Measurements from ENCODE around the gene ZSCAN31.

Gene ZSCAN31

GRCh38 chr6:28353981-28354676 is 18.2 kb upstream of the ZSCAN31 start:
- no peak for DNase-seq (ENCODE audit: low read depth in 2 of 2)

GRCh38 chr6:28353356-28353755 is 17.4 kb upstream of the ZSCAN31 start:
- DNase-seq (ENCODE audit: low read depth in 2 of 2): no peak

GRCh38 chr6:28351493-28351925 is 15.6 kb upstream of the ZSCAN31 start:
- DNase-seq (ENCODE audit: low read depth in 2 of 2): no peak

GRCh38 chr6:28351087-28351486 is 15.1 kb upstream of the ZSCAN31 start:
- DNase-seq (ENCODE audit: low read depth in 2 of 2): no peak

GRCh38 chr6:28349892-28350737 is 14.2 kb upstream of the ZSCAN31 start, which contains the start of gene ZKSCAN3:
ZKSCAN3 (plus strand) TSS chr6:28349947; CDS start chr6:28359587, 9,640 bp downstream.
- DNase-seq (ENCODE audit: low read depth in 2 of 2): peak in 1 of 2 donors; percentile 79

GRCh38 chr6:28349344-28349891 is 13.5 kb upstream of the ZSCAN31 start:
- peak in 1 of 2 donors; percentile 78 for DNase-seq (ENCODE audit: low read depth in 2 of 2)

- no peak for DNase-seq (ENCODE audit: low read depth in 2 of 2)
These were observed 11.2 kb upstream of the ZSCAN31 start for GRCh38 chr6:28347119-28347518.

- no peak for DNase-seq (ENCODE audit: low read depth in 2 of 2)
These were observed 9.3 kb upstream of the ZSCAN31 start for GRCh38 chr6:28345201-28345600.

- DNase-seq (ENCODE audit: low read depth in 2 of 2): no peak
These were observed 8.1 kb upstream of the ZSCAN31 start for GRCh38 chr6:28343898-28344677.

GRCh38 chr6:28340310-28341095 is 4.6 kb upstream of the ZSCAN31 start:
- DNase-seq (ENCODE audit: low read depth in 2 of 2): no peak

GRCh38 chr6:28337121-28337520 is 1.2 kb upstream of the ZSCAN31 start:
- no peak for DNase-seq (ENCODE audit: low read depth in 2 of 2)

- DNase-seq (ENCODE audit: low read depth in 2 of 2): no peak
These were observed 554 bp upstream of the ZSCAN31 start for GRCh38 chr6:28336284-28337120.

GRCh38 chr6:28335040-28335563 is 846 bp downstream of the ZSCAN31 start:
- DNase-seq (ENCODE audit: low read depth in 2 of 2): no peak

GRCh38 chr6:28334286-28335039 is 1.5 kb downstream of the ZSCAN31 start:
- no peak for DNase-seq (ENCODE audit: low read depth in 2 of 2)

- no peak for DNase-seq (ENCODE audit: low read depth in 2 of 2)
These were observed 2.3 kb downstream of the ZSCAN31 start for GRCh38 chr6:28333599-28334018.

- DNase-seq (ENCODE audit: low read depth in 2 of 2): no peak
These were observed 2.9 kb downstream of the ZSCAN31 start for GRCh38 chr6:28333047-28333446.

- no peak for DNase-seq (ENCODE audit: low read depth in 2 of 2)
These were observed 5.9 kb downstream of the ZSCAN31 start for GRCh38 chr6:28330041-28330440.

- no peak for DNase-seq (ENCODE audit: low read depth in 2 of 2)
These were observed 9.5 kb downstream of the ZSCAN31 start for GRCh38 chr6:28326371-28326948.

All from stimulated activated CD4-positive, alpha-beta T cell treated with anti-CD3 and anti-CD28 coated beads, Interleukin-15, amount 100 ng/mL, for 48 hours (primary cell).